Activated T-cell treated with anti-CD3 and anti-CD28 coated beads for 48 hours (primary cell): Measurements from ENCODE around the gene AOC3.

ENCODE experiments used
- DNase-seq: peaks from one replicate; pipeline ENCODE4 v3.0.0-alpha.2; 2020; ENCODE audit warnings: low read depth

The AOC3 gene

GRCh38 chr17:42850954-42851353 lies at the start of gene AOC3:
TSS of gene AOC3 (plus strand) at chr17:42851199. CDS start at chr17:42851344, 145 bp downstream.
- DNase-seq, result no peak

GRCh38 chr17:42803074-42803883 lies 47.7 kb upstream of the AOC3 start:
- DNase-seq, result no peak

GRCh38 chr17:42804918-42805367 lies 46.1 kb upstream of the AOC3 start:
- no peak for DNase-seq

GRCh38 chr17:42806249-42806648 lies 44.8 kb upstream of the AOC3 start:
- no peak for DNase-seq

- no peak for DNase-seq
Measured at GRCh38 chr17:42809250-42809649, 41.7 kb upstream of the AOC3 start.

GRCh38 chr17:42814633-42815399 lies 36.2 kb upstream of the AOC3 start:
- no peak for DNase-seq

- DNase-seq, result no peak
Measured at GRCh38 chr17:42817866-42818265, 33.1 kb upstream of the AOC3 start.

- no peak for DNase-seq
Measured at GRCh38 chr17:42818379-42818778, 32.6 kb upstream of the AOC3 start.

- peak; percentile 64 for DNase-seq
Measured at GRCh38 chr17:42819939-42820535, 31.0 kb upstream of the AOC3 start.

GRCh38 chr17:42821176-42821575 lies 29.8 kb upstream of the AOC3 start:
- no peak for DNase-seq

GRCh38 chr17:42827472-42827871 lies 23.5 kb upstream of the AOC3 start:
- no peak for DNase-seq

- DNase-seq, result no peak
Measured at GRCh38 chr17:42830971-42831370, 20.0 kb upstream of the AOC3 start.

GRCh38 chr17:42832213-42832933 lies 18.6 kb upstream of the AOC3 start:
- no peak for DNase-seq

- DNase-seq, result peak; percentile 86
Measured at GRCh38 chr17:42832934-42833766, 17.8 kb upstream of the AOC3 start, which contains the start of gene PSME3. TSS of gene PSME3 (plus strand) at chr17:42833397. CDS start at chr17:42833632, 235 bp downstream.

- no peak for DNase-seq
Measured at GRCh38 chr17:42833767-42834422, 17.1 kb upstream of the AOC3 start.

GRCh38 chr17:42835732-42836131 lies 15.3 kb upstream of the AOC3 start:
- DNase-seq, result no peak

- no peak for DNase-seq
Measured at GRCh38 chr17:42841975-42842685, 8.9 kb upstream of the AOC3 start.

GRCh38 chr17:42843358-42843934 lies 7.6 kb upstream of the AOC3 start:
- DNase-seq, result no peak

GRCh38 chr17:42844271-42844670 lies 6.7 kb upstream of the AOC3 start, which contains the start of gene AOC2:
TSS of gene AOC2 (plus strand) at chr17:42844580. CDS start at chr17:42844627, 47 bp downstream.
- no peak for DNase-seq
